Measurements from ENCODE around the gene SH3D19. TPM values are rescaled to one million over a fixed set of nuclear protein-coding genes. Genes with fewer than 3 reads are reported as not detected.

Gene SH3D19
- total RNA-seq, 4 donors from 2014 or later, result 54.4 to 148 (median 79.1) TPM

- Histone ChIP-seq H3K9me3 (no peaks in the 10 kb centered on the region), H3K27ac (no peak overlapping the region), H3K4me1 (no peaks in the 10 kb centered on the region), H3K27me3 (no peaks in the 10 kb centered on the region), H3K4me3 (no peak overlapping the region), H3K36me3 (peaks cover 51% of the 10 kb centered on the region)
- TF ChIP-seq POLR2A (IDR thresholded peaks at IDR 0.05), result no peak
- no peak for TF ChIP-seq POLR2AphosphoS5 (IDR thresholded peaks at IDR 0.05)
- TF ChIP-seq, protein P1, sequence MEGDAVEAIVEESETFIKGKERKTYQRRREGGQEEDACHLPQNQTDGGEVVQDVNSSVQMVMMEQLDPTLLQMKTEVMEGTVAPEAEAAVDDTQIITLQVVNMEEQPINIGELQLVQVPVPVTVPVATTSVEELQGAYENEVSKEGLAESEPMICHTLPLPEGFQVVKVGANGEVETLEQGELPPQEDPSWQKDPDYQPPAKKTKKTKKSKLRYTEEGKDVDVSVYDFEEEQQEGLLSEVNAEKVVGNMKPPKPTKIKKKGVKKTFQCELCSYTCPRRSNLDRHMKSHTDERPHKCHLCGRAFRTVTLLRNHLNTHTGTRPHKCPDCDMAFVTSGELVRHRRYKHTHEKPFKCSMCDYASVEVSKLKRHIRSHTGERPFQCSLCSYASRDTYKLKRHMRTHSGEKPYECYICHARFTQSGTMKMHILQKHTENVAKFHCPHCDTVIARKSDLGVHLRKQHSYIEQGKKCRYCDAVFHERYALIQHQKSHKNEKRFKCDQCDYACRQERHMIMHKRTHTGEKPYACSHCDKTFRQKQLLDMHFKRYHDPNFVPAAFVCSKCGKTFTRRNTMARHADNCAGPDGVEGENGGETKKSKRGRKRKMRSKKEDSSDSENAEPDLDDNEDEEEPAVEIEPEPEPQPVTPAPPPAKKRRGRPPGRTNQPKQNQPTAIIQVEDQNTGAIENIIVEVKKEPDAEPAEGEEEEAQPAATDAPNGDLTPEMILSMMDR (IDR thresholded peaks at IDR 0.05), result no peak
- TF ChIP-seq EP300 (IDR thresholded peaks at IDR 0.05), result no peak
- DNase-seq (ENCODE audit: low spot score in 2 of 2), result no peak
- 92% methylated on average over 4 of the region's 4 CpGs for WGBS
Measured at GRCh38 chr4:151148261-151148660, 177.1 kb downstream of the SH3D19 start.

- 84% methylated on average over 3 of the region's 3 CpGs for WGBS
- DNase-seq (ENCODE audit: low spot score in 2 of 2), result no peak
- Histone ChIP-seq H3K36me3 (peaks cover 63% of the 10 kb centered on the region), H3K27me3 (no peaks in the 10 kb centered on the region), H3K9me3 (no peaks in the 10 kb centered on the region), H3K4me3 (no peak overlapping the region), H3K27ac (no peak overlapping the region), H3K4me1 (no peaks in the 10 kb centered on the region)
- no peak for TF ChIP-seq POLR2A (IDR thresholded peaks at IDR 0.05)
- TF ChIP-seq, protein P1 (IDR thresholded peaks at IDR 0.05), result no peak
- TF ChIP-seq EP300 (IDR thresholded peaks at IDR 0.05), result no peak
- TF ChIP-seq POLR2AphosphoS5 (IDR thresholded peaks at IDR 0.05), result no peak
Measured at GRCh38 chr4:151147000-151147399, 178.4 kb downstream of the SH3D19 start.

DNA sequence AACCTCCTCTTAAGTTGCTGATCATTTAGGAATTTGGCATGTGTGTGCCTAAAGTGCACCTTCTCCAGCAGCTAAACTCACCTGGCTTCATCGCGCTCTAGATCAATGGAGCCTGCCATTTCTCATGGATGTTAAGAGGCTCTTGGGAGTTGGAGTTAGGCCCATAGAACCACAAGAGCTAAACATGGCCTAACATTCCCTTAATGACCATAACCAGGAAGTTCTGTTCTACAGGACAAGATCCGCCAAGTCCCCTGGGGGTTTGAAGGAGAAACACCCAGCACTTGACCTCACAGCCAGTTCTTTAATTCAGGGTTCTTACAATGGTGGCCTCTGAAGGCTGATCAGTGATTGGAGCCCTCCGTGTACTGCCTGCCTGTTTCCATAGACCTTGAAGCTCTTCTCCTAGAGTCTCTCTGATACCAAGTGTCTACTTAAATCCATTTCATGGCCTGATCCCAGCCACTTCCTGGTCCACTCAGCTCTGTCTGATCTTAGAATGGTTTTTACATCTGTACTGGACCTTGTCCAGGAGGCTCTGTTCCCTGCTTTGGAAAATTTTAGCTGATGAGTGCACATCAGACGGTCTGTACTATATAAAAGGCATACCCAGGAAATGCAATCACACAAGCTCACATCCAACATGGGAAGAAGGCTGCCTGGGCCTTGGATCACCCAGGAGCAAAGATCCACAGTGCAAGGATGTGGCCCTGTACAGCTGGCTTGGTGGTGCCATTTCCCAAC, 180.9 kb downstream of the SH3D19 start:
- H3K9me3 ChIP-seq, result no peaks in the 10 kb centered on the region
- H3K4me1 ChIP-seq, result no peaks in the 10 kb centered on the region
- peaks cover 84% of the 10 kb centered on the region for H3K36me3 ChIP-seq
- H3K4me3 ChIP-seq, result no peak overlapping the region
- no peak for TF ChIP-seq POLR2A (IDR thresholded peaks at IDR 0.05)
- TF ChIP-seq POLR2AphosphoS5 (IDR thresholded peaks at IDR 0.05), result no peak
- no peak for TF ChIP-seq EP300 (IDR thresholded peaks at IDR 0.05)
- TF ChIP-seq, protein P1 (IDR thresholded peaks at IDR 0.05), result no peak
- whole genome bisulfite sequencing, result 93% methylated on average over 5 of the region's 5 CpGs
- H3K27me3 ChIP-seq, result no peaks in the 10 kb centered on the region
- DNase-seq (ENCODE audit: low spot score in 2 of 2), result no peak
- H3K27ac ChIP-seq, result no peak overlapping the region

GRCh38 chr4:151143811-151144210, 181.6 kb downstream of the SH3D19 start:
- no peak for DNase-seq (ENCODE audit: low spot score in 2 of 2)
- Histone ChIP-seq H3K27me3 (no peaks in the 10 kb centered on the region), H3K9me3 (no peaks in the 10 kb centered on the region), H3K4me3 (no peak overlapping the region), H3K27ac (no peak overlapping the region), H3K4me1 (no peaks in the 10 kb centered on the region), H3K36me3 (peaks cover 89% of the 10 kb centered on the region)
- TF ChIP-seq, protein P1 (IDR thresholded peaks at IDR 0.05), result no peak
- no peak for TF ChIP-seq POLR2A (IDR thresholded peaks at IDR 0.05)
- WGBS, result 95% methylated on average over 3 of the region's 3 CpGs

GRCh38 chr4:151143162-151143561, 182.2 kb downstream of the SH3D19 start:
- DNase-seq (ENCODE audit: low spot score in 2 of 2), result no peak
- H3K4me3 ChIP-seq, result no peak overlapping the region
- H3K27ac ChIP-seq, result no peak overlapping the region
- no peaks in the 10 kb centered on the region for H3K9me3 ChIP-seq
- TF ChIP-seq POLR2A (IDR thresholded peaks at IDR 0.05) (no peak), EP300 (IDR thresholded peaks at IDR 0.05) (no peak), POLR2AphosphoS5 (IDR thresholded peaks at IDR 0.05) (no peak)
- TF ChIP-seq, protein P1 (IDR thresholded peaks at IDR 0.05), result no peak
- H3K36me3 ChIP-seq, result peaks cover 89% of the 10 kb centered on the region
- WGBS, result 63% methylated on average over 2 of the region's 2 CpGs
- H3K4me1 ChIP-seq, result no peaks in the 10 kb centered on the region
- no peaks in the 10 kb centered on the region for H3K27me3 ChIP-seq
